CD14-positive monocyte (primary cell): ENCODE results near the gene BCAP31. TPM values are rescaled to one million over a fixed set of nuclear protein-coding genes. Genes with fewer than 3 reads are reported as not detected.
A peak's percentile ranks its signal among the peaks of the same experiment; 100 is the strongest.

Source experiments
- DNase-seq, 3 donors: peaks; one replicate each; pipeline ENCODE4 v3.0.0-alpha.2; 2011 to 2022
- H2AFZ ChIP-seq: 2 replicates; pipeline ENCODE4 v1.6.0; 2012; ENCODE audit warnings: mild to moderate bottlenecking, low read depth, low read length, inconsistent platforms; ENCODE audit not compliant: insufficient read depth, poor library complexity, severe bottlenecking
- H3K27ac ChIP-seq, 2 donors: 1 replicate in 1 of 2; 2 replicates in 1 of 2; pipeline ENCODE4 v1.5.1; 2012 to 2013; ENCODE audit warnings: low read length in 2 of 2, control low read depth in 1 of 2, inconsistent platforms in 1 of 2, low read depth in 1 of 2, mild to moderate bottlenecking in 1 of 2
- H3K27me3 ChIP-seq, 2 donors: one replicate each; pipeline versions ENCODE4 v1.6.0 to v1.6.1; 2011 to 2013; ENCODE audit warnings: low read length in 2 of 2; ENCODE audit not compliant: control insufficient read depth in 2 of 2, insufficient read depth in 2 of 2
- H3K36me3 ChIP-seq, 2 donors: replicated peaks in 1 of 2; 1 replicate in 1 of 2; 2 replicates in 1 of 2; pipeline versions ENCODE4 v1.5.1 to v1.6.1; 2012 to 2013; ENCODE audit warnings: low read length in 2 of 2, control low read depth in 1 of 2, inconsistent platforms in 1 of 2, mild to moderate bottlenecking in 1 of 2; ENCODE audit not compliant: insufficient read depth in 2 of 2, control insufficient read depth in 1 of 2
- H3K4me1 ChIP-seq, 2 donors: 1 replicate in 1 of 2; 2 replicates in 1 of 2; pipeline versions ENCODE4 v1.5.1 to v1.6.1; 2012 to 2013; ENCODE audit warnings: low read length in 2 of 2, control low read depth in 1 of 2, inconsistent platforms in 1 of 2, mild to moderate bottlenecking in 1 of 2, moderate library complexity in 1 of 2; ENCODE audit not compliant: insufficient read depth in 2 of 2, control insufficient read depth in 1 of 2
- H3K4me2 ChIP-seq: replicated peaks from 2 replicates; pipeline ENCODE3; 2012; ENCODE audit warnings: low read length, moderate library complexity, mild to moderate bottlenecking; ENCODE audit not compliant: poor library complexity, severe bottlenecking; ENCODE audit errors: extremely low read depth
- H3K4me3 ChIP-seq, 3 experiments: fragments of 200-600 bp in 1 of 3; sonication (generic) in 1 of 3; replicated peaks in 1 of 3; 1 replicate in 2 of 3; 2 replicates in 1 of 3; pipeline ENCODE4 v1.5.1; 2011 to 2013; ENCODE audit warnings: low read length in 3 of 3, mild to moderate bottlenecking in 3 of 3, control low read depth in 2 of 3, low read depth in 2 of 3, inconsistent platforms in 1 of 3, moderate library complexity in 1 of 3
- H3K79me2 ChIP-seq: 2 replicates; pipeline ENCODE4 v1.6.0; 2012; ENCODE audit warnings: mild to moderate bottlenecking, control low read depth, inconsistent platforms, low read length, moderate library complexity; ENCODE audit not compliant: insufficient read depth
- H3K9ac ChIP-seq: 2 replicates; pipeline ENCODE4 v1.6.0; 2017; ENCODE audit warnings: low read length, mild to moderate bottlenecking; ENCODE audit not compliant: insufficient read depth, poor library complexity, severe bottlenecking
- H3K9me3 ChIP-seq, 2 donors: replicated peaks in 1 of 2; 1 replicate in 1 of 2; 2 replicates in 1 of 2; pipeline versions ENCODE4 v1.5.1 to v1.6.1; 2012 to 2013; ENCODE audit warnings: low read length in 2 of 2, control low read depth in 1 of 2; ENCODE audit not compliant: control insufficient read depth in 1 of 2, insufficient read depth in 1 of 2
- H4K20me1 ChIP-seq: 2 replicates; pipeline ENCODE4 v1.6.0; 2012; ENCODE audit warnings: mild to moderate bottlenecking, low read length, control low read depth, moderate library complexity; ENCODE audit not compliant: insufficient read depth
- H3K27ac Mint-ChIP-seq, 7 donors: one replicate each; pipeline ENCODE4 v1.8.0; 2020; ENCODE audit warnings: mild to moderate bottlenecking in 7 of 7, mixed read lengths in 7 of 7, moderate library complexity in 6 of 7, inconsistent platforms in 2 of 7
- H3K27me3 Mint-ChIP-seq, 3 donors: one replicate each; pipeline ENCODE4 v1.8.0; 2021 to 2022; ENCODE audit warnings: low read depth in 3 of 3, mild to moderate bottlenecking in 3 of 3, mixed read lengths in 3 of 3, moderate library complexity in 3 of 3, inconsistent platforms in 1 of 3
- H3K36me3 Mint-ChIP-seq, 2 donors: one replicate each; pipeline ENCODE4 v1.8.0; 2020; ENCODE audit warnings: mixed read lengths in 2 of 2, inconsistent platforms in 1 of 2, mild to moderate bottlenecking in 1 of 2
- H3K4me1 Mint-ChIP-seq: one replicate; pipeline ENCODE4 v1.8.0; 2020; ENCODE audit warnings: mild to moderate bottlenecking, mixed read lengths
- H3K4me3 Mint-ChIP-seq, 2 donors: one replicate each; pipeline ENCODE4 v1.8.0; 2020; ENCODE audit warnings: mild to moderate bottlenecking in 2 of 2, mixed read lengths in 2 of 2, moderate library complexity in 1 of 2
- H3K9me3 Mint-ChIP-seq, 7 donors: one replicate each; pipeline ENCODE4 v1.8.0; 2020 to 2022; ENCODE audit warnings: mixed read lengths in 7 of 7, mild to moderate bottlenecking in 6 of 7, moderate library complexity in 6 of 7, inconsistent platforms in 2 of 7
- WGBS: methylation state at CpG from one replicate; pipeline ENCODE4 v1.1.5; 2013; ENCODE audit warnings: missing lambda C conversion rate; ENCODE audit not compliant: insufficient coverage; 5-methylcytosine and 5-hydroxymethylcytosine counted together
- intact Hi-C, 2 donors: fragments of 100-400 bp; cut with micrococcal nuclease; formaldehyde crosslinking; loops; one replicate each; pipeline versions ENCODE4 v1.15.0 to v1.15.1; 2023
- polyA plus RNA-seq, 3 donors: library from polyadenylated mRNA; depleted of rRNA in 1 of 3; unstranded in 2 of 3; stranded (reverse) in 1 of 3; fragments of 300-500 nt in 2 of 3; fragments of >200 nt in 1 of 3; fragmentation: Illumina TruSeq in 2 of 3; gene quantifications; 1 replicate in 2 of 3; 2 replicates in 1 of 3; pipeline ENCODE4 v1.2.3, GENCODE V29; 2012 to 2021
- TF ChIP-seq, protein P1 (sequence below): fragments of 200-600 bp; IDR thresholded peaks from one replicate; pipeline ENCODE4 v1.8.0; 2022; ENCODE audit warnings: antibody characterized with exemption, mild to moderate bottlenecking

The BCAP31 gene
- polyA plus RNA-seq, 3 donors, result 139 to 294 (median 288) TPM

DNA sequence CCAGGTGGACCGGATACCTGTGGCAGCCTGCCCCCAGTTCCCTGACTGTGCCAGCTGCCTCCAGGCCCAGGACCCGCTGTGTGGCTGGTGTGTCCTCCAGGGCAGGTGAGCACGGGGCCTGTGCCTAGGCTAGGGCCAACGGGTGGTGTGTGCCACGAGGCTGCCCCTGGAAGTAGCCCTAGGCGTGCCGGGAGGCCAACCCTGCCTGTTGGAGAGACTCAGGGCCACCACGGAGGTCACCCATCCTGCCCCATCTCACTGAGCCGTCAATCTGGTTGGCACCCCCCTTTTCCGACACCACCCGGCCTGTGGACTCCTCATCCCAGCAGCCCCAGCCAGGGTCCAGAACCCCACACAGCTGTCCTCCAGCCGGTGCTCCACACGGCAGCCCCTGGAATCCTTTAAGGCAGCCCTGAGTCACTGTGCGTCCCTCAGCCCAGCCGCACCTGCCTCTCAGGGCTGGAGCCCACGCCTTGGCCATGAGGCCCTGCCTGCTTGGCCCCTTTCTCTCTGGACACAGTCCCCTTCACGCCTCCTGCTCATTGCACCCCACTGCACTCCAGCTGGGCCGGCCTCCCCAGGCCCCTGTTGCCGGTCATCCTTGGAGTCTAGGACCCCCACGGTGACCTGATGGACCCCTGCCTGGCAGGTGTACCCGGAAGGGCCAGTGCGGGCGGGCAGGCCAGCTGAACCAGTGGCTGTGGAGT is 45.1 kb upstream of the BCAP31 start:
- H3K4me1 Mint-ChIP-seq, result peaks cover 10% of the 10 kb centered on the region
- TF ChIP-seq, protein P1, sequence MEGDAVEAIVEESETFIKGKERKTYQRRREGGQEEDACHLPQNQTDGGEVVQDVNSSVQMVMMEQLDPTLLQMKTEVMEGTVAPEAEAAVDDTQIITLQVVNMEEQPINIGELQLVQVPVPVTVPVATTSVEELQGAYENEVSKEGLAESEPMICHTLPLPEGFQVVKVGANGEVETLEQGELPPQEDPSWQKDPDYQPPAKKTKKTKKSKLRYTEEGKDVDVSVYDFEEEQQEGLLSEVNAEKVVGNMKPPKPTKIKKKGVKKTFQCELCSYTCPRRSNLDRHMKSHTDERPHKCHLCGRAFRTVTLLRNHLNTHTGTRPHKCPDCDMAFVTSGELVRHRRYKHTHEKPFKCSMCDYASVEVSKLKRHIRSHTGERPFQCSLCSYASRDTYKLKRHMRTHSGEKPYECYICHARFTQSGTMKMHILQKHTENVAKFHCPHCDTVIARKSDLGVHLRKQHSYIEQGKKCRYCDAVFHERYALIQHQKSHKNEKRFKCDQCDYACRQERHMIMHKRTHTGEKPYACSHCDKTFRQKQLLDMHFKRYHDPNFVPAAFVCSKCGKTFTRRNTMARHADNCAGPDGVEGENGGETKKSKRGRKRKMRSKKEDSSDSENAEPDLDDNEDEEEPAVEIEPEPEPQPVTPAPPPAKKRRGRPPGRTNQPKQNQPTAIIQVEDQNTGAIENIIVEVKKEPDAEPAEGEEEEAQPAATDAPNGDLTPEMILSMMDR, result no peak
- no peak overlapping the region for H3K4me3 Mint-ChIP-seq
- intact Hi-C loops, result loop anchor here in 1 of 2 donors (10.0 kb wide), 2 partner anchors 155 to 185 kb away; partner anchors contain the start of gene ARHGAP4
- H3K4me3 ChIP-seq, result no peak overlapping the region
- H3K27me3 Mint-ChIP-seq, result peaks cover 1 to 16% (median 4%) of the 10 kb centered on the region in 3 donors
- H3K9me3 ChIP-seq, result no peaks in the 10 kb centered on the region
- H3K27ac Mint-ChIP-seq, result peak overlapping the region in 2 of 7 donors; percentile 33 to 71
- peak in 1 of 3 donors; percentile 0 for DNase-seq
- H3K36me3 Mint-ChIP-seq, result no peaks in the 10 kb centered on the region
- H3K27me3 ChIP-seq, result no peaks in the 10 kb centered on the region
- H3K4me2 ChIP-seq, result no peak overlapping the region
- peaks cover 0 to 5% of the 10 kb centered on the region in 2 donors for H3K4me1 ChIP-seq
- no peaks in the 10 kb centered on the region for H3K36me3 ChIP-seq
- peaks cover 0 to 3% (median 0%) of the 10 kb centered on the region in 7 donors for H3K9me3 Mint-ChIP-seq
- no peak overlapping the region for H3K27ac ChIP-seq
- H3K9ac ChIP-seq, result no peak overlapping the region
- H4K20me1 ChIP-seq, result no peaks in the 10 kb centered on the region
- no peaks in the 10 kb centered on the region for H3K79me2 ChIP-seq
- H2AFZ ChIP-seq, result no peak overlapping the region
- 98% methylated on average over 9 of the region's 23 CpGs for WGBS

DNA sequence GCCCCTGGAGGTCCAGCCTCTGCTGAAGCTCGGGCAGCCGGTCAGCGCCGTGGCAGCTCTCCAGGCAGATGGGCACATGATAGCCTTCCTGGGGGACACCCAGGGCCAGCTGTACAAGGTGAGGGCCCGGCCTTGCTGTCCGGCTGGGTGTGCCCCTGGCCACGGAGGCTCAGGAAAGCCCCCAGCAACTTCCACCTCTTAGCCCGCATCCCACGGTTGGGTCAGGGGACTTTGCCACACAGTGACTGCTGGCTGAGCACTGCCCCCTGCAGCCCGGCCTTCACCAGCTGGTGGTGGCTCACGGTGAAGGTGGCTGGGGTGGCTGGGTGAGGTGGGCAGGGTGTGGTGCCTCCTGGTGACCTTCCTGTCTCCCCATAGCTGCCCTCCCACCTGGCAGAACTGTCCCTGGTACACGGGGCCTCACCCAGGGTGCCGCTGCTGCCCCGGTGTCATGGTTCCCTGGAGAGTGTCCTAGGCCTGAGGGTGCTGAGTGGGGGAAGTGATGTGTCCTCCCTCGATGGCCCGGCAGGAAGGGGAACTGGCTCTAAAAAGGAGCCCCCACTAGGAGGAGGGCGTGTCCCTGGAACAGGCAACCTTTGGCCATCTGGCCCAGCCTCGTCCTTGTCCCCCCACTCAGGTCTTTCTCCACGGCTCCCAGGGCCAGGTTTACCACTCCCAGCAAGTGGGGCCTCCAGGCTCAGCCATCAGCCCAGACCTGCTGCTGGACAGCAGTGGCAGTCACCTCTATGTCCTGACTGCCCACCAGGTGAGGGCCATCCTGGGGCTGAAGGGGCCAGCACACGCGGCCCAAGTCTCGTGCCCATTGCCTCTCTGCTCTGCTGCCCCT is 44.3 kb upstream of the BCAP31 start:
- Histone ChIP-seq H3K36me3 (no peaks in the 10 kb centered on the region), H3K27me3 (no peaks in the 10 kb centered on the region), H3K9me3 (no peaks in the 10 kb centered on the region), H3K79me2 (no peaks in the 10 kb centered on the region), H3K27ac (no peak overlapping the region), H3K4me1 (peaks cover 0 to 5% of the 10 kb centered on the region in 2 donors), H2AFZ (no peak overlapping the region), H3K4me3 (no peak overlapping the region), H3K9ac (no peak overlapping the region), H4K20me1 (no peaks in the 10 kb centered on the region), H3K4me2 (no peak overlapping the region)
- Mint-ChIP-seq H3K27ac (peak overlapping the region in 1 of 7 donors; percentile 23), H3K27me3 (peaks cover 1 to 16% (median 9%) of the 10 kb centered on the region in 3 donors), H3K4me3 (no peak overlapping the region), H3K9me3 (peaks cover 0 to 3% (median 0%) of the 10 kb centered on the region in 7 donors), H3K4me1 (peaks cover 14% of the 10 kb centered on the region), H3K36me3 (no peaks in the 10 kb centered on the region)
- 100% methylated on average over 4 of the region's 22 CpGs for WGBS
- intact Hi-C loops, result loop anchor here in 1 of 2 donors (10.0 kb wide), 2 partner anchors 156 to 186 kb away; partner anchors contain the start of gene ARHGAP4
- TF ChIP-seq, protein P1, result no peak
- peak in 1 of 3 donors; percentile 0 for DNase-seq
